Measurements from ENCODE around the gene CFAP251. TPM values are rescaled to one million over a fixed set of nuclear protein-coding genes. Genes with fewer than 3 reads are reported as not detected.

The CFAP251 gene
- total and polyA plus RNA-seq, 2 donors (not counting 3 experiments of a cell fraction or from before 2014, with no cell fraction given) = 3.3 to 4.0 TPM

DNA sequence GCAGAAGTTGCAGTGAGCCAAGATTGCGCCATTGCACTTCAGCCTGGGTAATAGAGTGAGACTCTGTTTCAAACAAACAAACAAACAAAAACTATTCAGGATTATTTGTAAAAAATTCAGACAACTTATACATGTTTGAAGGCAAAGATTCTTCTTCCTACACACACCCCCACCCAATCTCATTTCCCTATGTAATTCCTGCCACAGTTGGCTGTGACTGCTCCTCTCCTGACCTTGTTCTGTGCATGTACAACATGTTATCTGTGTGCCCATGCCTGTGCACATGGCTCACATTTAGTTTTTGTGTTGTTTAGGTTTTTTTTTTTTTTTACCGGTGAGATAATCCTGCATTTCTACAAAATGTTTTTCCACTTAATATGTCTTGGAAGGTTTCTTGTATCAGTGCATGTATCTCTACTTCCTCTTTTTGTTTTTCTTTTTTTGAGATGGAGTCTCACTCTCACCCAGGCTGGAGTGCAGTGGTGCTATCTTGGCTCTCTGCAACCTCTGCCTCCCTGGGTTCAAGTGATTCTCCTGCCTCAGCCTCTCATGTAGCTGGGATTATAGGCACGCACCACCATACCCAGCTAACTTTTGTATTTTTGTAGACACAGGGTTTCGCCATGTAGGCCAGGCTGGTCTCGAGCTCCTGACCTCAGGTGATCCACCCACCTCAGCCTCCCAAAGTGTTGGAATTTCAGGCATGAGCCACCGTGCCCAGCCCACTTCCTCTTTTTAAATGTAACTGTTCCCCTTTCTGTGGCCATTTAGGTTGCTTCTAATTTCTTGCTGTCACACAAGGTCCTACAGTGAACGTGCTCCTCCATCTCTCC, 8.7 kb downstream of the CFAP251 start:
- Histone ChIP-seq H3K79me2 (ENCODE audit: control insufficient read depth, insufficient read depth, low read length) (no peaks in the 10 kb centered on the region), H4K20me1 (replicated peaks; ENCODE audit: control insufficient read depth, extremely low read depth, insufficient read depth, low read length) (no peaks in the 10 kb centered on the region), H3K4me3 (replicated peaks in 1 of 3; ENCODE audit: insufficient read depth in 1 of 3, low read depth in 1 of 3, low read length in 3 of 3) (no peak overlapping the region), H3K4me1 (ENCODE audit: control insufficient read depth, extremely low read depth, insufficient read depth, low read length) (peaks cover 19% of the 10 kb centered on the region), H3K27me3 (ENCODE audit: control insufficient read depth in 2 of 2, insufficient read depth in 2 of 2, low read length in 2 of 2) (no peaks in the 10 kb centered on the region), H3K36me3 (ENCODE audit: control insufficient read depth in 2 of 2, extremely low read depth in 1 of 2, insufficient read depth in 2 of 2, low read length in 2 of 2) (no peaks in the 10 kb centered on the region), H3K9me3 (replicated peaks; ENCODE audit: control insufficient read depth, insufficient read depth, low read length) (no peaks in the 10 kb centered on the region), H3K9me1 (replicated peaks; ENCODE audit: control insufficient read depth, extremely low read depth, insufficient read depth, low read length) (no peaks in the 10 kb centered on the region), H2AFZ (ENCODE audit: low read depth, low read length) (peak overlapping the region; percentile 4), H3K9ac (replicated peaks; ENCODE audit: extremely low read depth, insufficient read depth, low read length) (no peak overlapping the region), H3K4me2 (ENCODE audit: insufficient read depth, low read length) (no peak overlapping the region), H3K27ac (ENCODE audit: insufficient read depth, low read depth, low read length) (no peak overlapping the region)
- intact Hi-C loops (cut with micrococcal nuclease) = no loop called here
- TF ChIP-seq JUN (IDR thresholded peaks at IDR 0.05; ENCODE audit: borderline replicate concordance, insufficient read depth, insufficient read length, low read depth) (no peak), EZH2 (IDR thresholded peaks at IDR 0.05; ENCODE audit: borderline replicate concordance, low read depth, low read length, severe bottlenecking) (no peak), MYC (IDR thresholded peaks at IDR 0.05; ENCODE audit: low read depth, low read length) (no peak), FOS (IDR thresholded peaks at IDR 0.05; ENCODE audit: borderline replicate concordance, insufficient read depth, low read length) (no peak), POLR2AphosphoS5 (IDR thresholded peaks at IDR 0.05; ENCODE audit: insufficient read depth, low read depth, low read length) (no peak), GATA2 (IDR thresholded peaks at IDR 0.05; ENCODE audit: insufficient read depth, insufficient read length, low read depth, low read length) (no peak), POLR2A (IDR thresholded peaks at IDR 0.05; ENCODE audit: low read depth, low read length) (no peak)
- TF ChIP-seq, protein P1, sequence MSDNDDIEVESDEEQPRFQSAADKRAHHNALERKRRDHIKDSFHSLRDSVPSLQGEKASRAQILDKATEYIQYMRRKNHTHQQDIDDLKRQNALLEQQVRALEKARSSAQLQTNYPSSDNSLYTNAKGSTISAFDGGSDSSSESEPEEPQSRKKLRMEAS (IDR thresholded peaks at IDR 0.05; ENCODE audit: insufficient read depth, insufficient read length) = no peak
- TF ChIP-seq, protein P2, sequence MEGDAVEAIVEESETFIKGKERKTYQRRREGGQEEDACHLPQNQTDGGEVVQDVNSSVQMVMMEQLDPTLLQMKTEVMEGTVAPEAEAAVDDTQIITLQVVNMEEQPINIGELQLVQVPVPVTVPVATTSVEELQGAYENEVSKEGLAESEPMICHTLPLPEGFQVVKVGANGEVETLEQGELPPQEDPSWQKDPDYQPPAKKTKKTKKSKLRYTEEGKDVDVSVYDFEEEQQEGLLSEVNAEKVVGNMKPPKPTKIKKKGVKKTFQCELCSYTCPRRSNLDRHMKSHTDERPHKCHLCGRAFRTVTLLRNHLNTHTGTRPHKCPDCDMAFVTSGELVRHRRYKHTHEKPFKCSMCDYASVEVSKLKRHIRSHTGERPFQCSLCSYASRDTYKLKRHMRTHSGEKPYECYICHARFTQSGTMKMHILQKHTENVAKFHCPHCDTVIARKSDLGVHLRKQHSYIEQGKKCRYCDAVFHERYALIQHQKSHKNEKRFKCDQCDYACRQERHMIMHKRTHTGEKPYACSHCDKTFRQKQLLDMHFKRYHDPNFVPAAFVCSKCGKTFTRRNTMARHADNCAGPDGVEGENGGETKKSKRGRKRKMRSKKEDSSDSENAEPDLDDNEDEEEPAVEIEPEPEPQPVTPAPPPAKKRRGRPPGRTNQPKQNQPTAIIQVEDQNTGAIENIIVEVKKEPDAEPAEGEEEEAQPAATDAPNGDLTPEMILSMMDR (IDR thresholded peaks at IDR 0.05; ENCODE audit: extremely low read depth in 1 of 2, insufficient read depth in 1 of 2, low read depth in 1 of 2, low read length in 2 of 2) = no peak
- FAIRE-seq (no peak), DNase-seq (ENCODE audit: low read depth, low spot score) (no peak)
- POLR2A ChIA-PET = no interaction called here
- BruUV-seq (replicated peaks) = no TSS peak
- CTCF ChIA-PET = interaction anchor here (0.6 to 1.4 kb wide), 3 partner anchors 8 to 171 kb away, joined by 3 to 6 read pairs (median 5); partner anchors contain the start of gene CFAP251
- dilution Hi-C loops (cut with MboI; ENCODE audit: extremely low pct_ligation_motif_present, low sequenced_read_pairs) = no loop called here
